Calu3 (cell line): ENCODE results near the gene KLHL2. TPM values are rescaled to one million over a fixed set of nuclear protein-coding genes. Genes with fewer than 3 reads are reported as not detected.
"Not testable (repeated sequence)": the region's sequence is repeated elsewhere in the genome, so short reads cannot be mapped to it uniquely, and the experiment has no call there.

Experiments
- BruUV-seq: library from RNA; stranded (reverse); fragments of 400-500 nt; replicated peaks from 2 replicates; lab custom pipeline; 2021; lab: Mats Ljungman, UMichigan
- CTCF ChIA-PET: fragments of 300-600 bp; sonication (Branson Sonifier 250); formaldehyde crosslinking; loops from one replicate; lab custom pipeline; 2022; ENCODE audit warnings: antibody characterized with exemption; lab: Charles Lee
- DNase-seq: peaks from one replicate; pipeline ENCODE4 v3.0.0; 2022
- H3K27ac Mint-ChIP-seq: one replicate; pipeline ENCODE4 v1.8.0; 2022; ENCODE audit warnings: mixed read lengths; ENCODE audit not compliant: unreplicated experiment
- H3K27me3 Mint-ChIP-seq: one replicate; pipeline ENCODE4 v1.8.0; 2022; ENCODE audit warnings: mixed read lengths; ENCODE audit not compliant: unreplicated experiment
- H3K36me3 Mint-ChIP-seq: one replicate; pipeline ENCODE4 v1.8.0; 2022; ENCODE audit warnings: mild to moderate bottlenecking, moderate library complexity, mixed read lengths; ENCODE audit not compliant: insufficient read depth, unreplicated experiment
- H3K4me1 Mint-ChIP-seq: one replicate; pipeline ENCODE4 v1.8.0; 2022; ENCODE audit warnings: mild to moderate bottlenecking, low read depth, mixed read lengths; ENCODE audit not compliant: unreplicated experiment
- H3K4me3 Mint-ChIP-seq: one replicate; pipeline ENCODE4 v1.8.0; 2022; ENCODE audit warnings: mild to moderate bottlenecking, low read depth, moderate library complexity, mixed read lengths; ENCODE audit not compliant: unreplicated experiment
- H3K9me3 Mint-ChIP-seq: one replicate; pipeline ENCODE4 v1.8.0; 2022; ENCODE audit warnings: low read depth, mixed read lengths; ENCODE audit not compliant: unreplicated experiment
- CTCF ChIP-seq: fragments of 200-600 bp; IDR thresholded peaks from one replicate; pipeline ENCODE4 v1.8.0; 2022; ENCODE audit warnings: antibody characterized with exemption; ENCODE audit not compliant: unreplicated experiment
- intact Hi-C: fragments of 100-400 bp; cut with micrococcal nuclease; formaldehyde crosslinking; loops from one replicate; pipeline ENCODE4 v1.10.0; 2022; ENCODE audit not compliant: unreplicated experiment
- total RNA-seq: library from RNA; stranded (reverse); gene quantifications from 2 replicates; pipeline ENCODE4 v1.2.3, GENCODE V29; 2022

The KLHL2 gene
- total RNA-seq, 1 experiment from 2014 or later, result 12.9 TPM

- H3K36me3 Mint-ChIP-seq, result peaks cover 43% of the 10 kb centered on the region
- CTCF ChIA-PET, result no interaction called here
- no peaks in the 10 kb centered on the region for H3K27me3 Mint-ChIP-seq
- peaks cover 35% of the 10 kb centered on the region for H3K4me1 Mint-ChIP-seq
- DNase-seq, result no peak
- H3K4me3 Mint-ChIP-seq, result no peak overlapping the region
- no peaks in the 10 kb centered on the region for H3K9me3 Mint-ChIP-seq
- peak overlapping the region; percentile 79 for H3K27ac Mint-ChIP-seq
- intact Hi-C loops, result no loop called here
- no peak for TF ChIP-seq CTCF
- BruUV-seq, result no TSS peak
Observed at GRCh38 chr4:165335163-165335703, 127.9 kb downstream of the KLHL2 start.

- peaks cover 20% of the 10 kb centered on the region for H3K4me1 Mint-ChIP-seq
- intact Hi-C loops, result no loop called here
- BruUV-seq, result no TSS peak
- H3K27ac Mint-ChIP-seq, result no peak overlapping the region
- CTCF ChIA-PET, result no interaction called here
- no peaks in the 10 kb centered on the region for H3K9me3 Mint-ChIP-seq
- TF ChIP-seq CTCF, result no peak
- no peak overlapping the region for H3K4me3 Mint-ChIP-seq
- no peaks in the 10 kb centered on the region for H3K27me3 Mint-ChIP-seq
- no peak for DNase-seq
- peaks cover 28% of the 10 kb centered on the region for H3K36me3 Mint-ChIP-seq
Observed at GRCh38 chr4:165336743-165337142, 129.4 kb downstream of the KLHL2 start.

- H3K27me3 Mint-ChIP-seq, intact Hi-C loops, H3K9me3 Mint-ChIP-seq, H3K36me3 Mint-ChIP-seq, H3K4me1 Mint-ChIP-seq, CTCF ChIA-PET, H3K27ac Mint-ChIP-seq, H3K4me3 Mint-ChIP-seq, DNase-seq: not testable (repeated sequence)
- TSS peak; percentile 48 for BruUV-seq
Observed at GRCh38 chr4:165342340-165342739, 135.0 kb downstream of the KLHL2 start.

GRCh38 chr4:165343353-165344191 is 136.2 kb downstream of the KLHL2 start:
- Mint-ChIP-seq H3K36me3 (no peaks in the 10 kb centered on the region), H3K27me3 (no peaks in the 10 kb centered on the region), H3K4me3 (no peak overlapping the region), H3K27ac (no peak overlapping the region), H3K9me3 (no peaks in the 10 kb centered on the region), H3K4me1 (no peaks in the 10 kb centered on the region)
- intact Hi-C loops, result no loop called here
- DNase-seq, result no peak
- BruUV-seq, result no TSS peak
- CTCF ChIA-PET, result interaction anchor here (1.3 kb wide), 1 partner anchor 12 kb away, joined by 3 read pairs; no protein-coding TSS in a partner anchor
- no peak for TF ChIP-seq CTCF
